Activated B cell treated with CpG ODN at 0.5 μM for 24 hours (primary cell): Measurements from ENCODE around the gene RABGAP1L. TPM values are rescaled to one million over a fixed set of nuclear protein-coding genes. Genes with fewer than 3 reads are reported as not detected.

Source experiments
- ATAC-seq: fragments of 200-7000 bp; cut with Tn5 transposase; one replicate; pipeline ENCODE4 v1.10.0; 2021; ENCODE audit warnings: low read depth, mild to moderate bottlenecking, moderate library complexity
- CTCF ChIA-PET: fragments of 350-600 bp; sonication (Branson Sonifier 250); formaldehyde crosslinking; loops from one replicate; lab custom pipeline; 2021; ENCODE audit warnings: antibody characterized with exemption; lab: Charles Lee
- POLR2A ChIA-PET: fragments of 350-600 bp; sonication (Branson Sonifier 250); formaldehyde crosslinking; loops from one replicate; lab custom pipeline; 2021; ENCODE audit warnings: antibody characterized with exemption; lab: Charles Lee
- DNase-seq: peaks from one replicate; pipeline ENCODE4 v3.0.0; 2022
- H3K27ac Mint-ChIP-seq: one replicate; pipeline ENCODE4 v1.8.0; 2020; ENCODE audit warnings: mixed read lengths
- H3K27me3 Mint-ChIP-seq: one replicate; pipeline ENCODE4 v1.8.0; 2021; ENCODE audit warnings: mixed read lengths
- H3K36me3 Mint-ChIP-seq: one replicate; pipeline ENCODE4 v1.8.0; 2021; ENCODE audit warnings: low read depth, mixed read lengths
- H3K4me1 Mint-ChIP-seq: one replicate; pipeline ENCODE4 v1.8.0; 2021; ENCODE audit warnings: mixed read lengths
- H3K4me3 Mint-ChIP-seq: one replicate; pipeline ENCODE4 v1.8.0; 2020; ENCODE audit warnings: mild to moderate bottlenecking, mixed read lengths
- H3K9me3 Mint-ChIP-seq: one replicate; pipeline ENCODE4 v1.8.0; 2020; ENCODE audit warnings: mixed read lengths
- intact Hi-C: fragments of 100-400 bp; cut with micrococcal nuclease; formaldehyde crosslinking; loops from one replicate; pipeline ENCODE4 v1.15.1; 2024
- total RNA-seq: library from RNA; stranded (reverse); gene quantifications from 2 replicates; pipeline ENCODE4 v1.2.3, GENCODE V29; 2022
- TF ChIP-seq, protein P1 (sequence below): fragments of 200-600 bp; IDR thresholded peaks from one replicate; pipeline ENCODE4 v1.8.0; 2022; ENCODE audit warnings: antibody characterized with exemption, mild to moderate bottlenecking

The RABGAP1L gene
- total RNA-seq, 1 donor from 2014 or later = 126 TPM

DNA sequence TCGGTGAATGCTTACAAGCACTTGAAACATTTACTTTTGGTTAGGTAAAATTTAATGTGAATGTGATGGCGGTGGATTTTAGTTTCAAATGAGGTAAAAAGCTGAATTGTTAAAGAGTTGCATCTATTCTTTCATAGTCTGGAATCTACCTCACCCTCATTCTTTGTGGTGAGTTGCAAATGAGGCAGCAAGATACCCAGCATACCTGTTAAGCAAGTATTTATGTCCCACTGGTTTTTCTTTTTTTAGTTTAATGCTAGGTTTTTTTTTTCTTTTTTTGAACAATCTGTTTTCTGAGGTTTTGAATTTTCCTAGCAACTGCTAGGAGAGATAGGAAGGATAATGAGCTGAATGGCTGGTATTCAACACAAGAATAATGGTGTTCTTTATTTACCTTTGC lies 712.6 kb downstream of the RABGAP1L start:
- CTCF ChIA-PET = no interaction called here
- H3K4me1 Mint-ChIP-seq = peaks cover 55% of the 10 kb centered on the region
- peaks cover 4% of the 10 kb centered on the region for H3K9me3 Mint-ChIP-seq

DNA sequence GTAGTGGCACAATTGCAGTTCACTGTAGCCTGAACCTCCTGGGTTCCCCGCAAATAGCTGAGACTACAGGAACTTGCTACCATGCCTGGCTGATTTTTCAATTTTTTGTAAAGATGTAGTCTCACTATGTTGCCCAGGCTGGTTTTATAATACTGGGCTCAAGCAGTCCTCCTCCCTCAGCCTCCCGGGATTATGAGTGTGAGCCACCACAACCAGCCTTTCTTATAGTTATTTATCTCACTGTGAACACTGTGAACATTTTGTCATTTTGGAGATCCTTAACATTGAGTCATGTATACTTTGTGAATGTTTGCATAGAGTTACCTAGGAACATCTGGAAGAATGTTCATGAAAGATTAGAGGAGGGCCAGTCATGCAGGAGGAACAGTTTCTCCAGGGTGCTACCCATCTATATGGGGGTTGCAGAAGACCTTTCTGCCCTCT lies 713.3 kb downstream of the RABGAP1L start:
- Mint-ChIP-seq H3K4me3 (peak overlapping the region; percentile 41), H3K4me1 (peaks cover 59% of the 10 kb centered on the region), H3K27me3 (no peaks in the 10 kb centered on the region), H3K36me3 (peaks cover 19% of the 10 kb centered on the region), H3K9me3 (peaks cover 4% of the 10 kb centered on the region), H3K27ac (peak overlapping the region; percentile 65)
- ChIA-PET POLR2A (interaction anchor here (0.6 to 1.2 kb wide), 3 partner anchors 82 to 739 kb away, joined by 3 to 6 read pairs (median 6); partner anchors contain the start of gene CACYBP), CTCF (no interaction called here)
- TF ChIP-seq, protein P1, sequence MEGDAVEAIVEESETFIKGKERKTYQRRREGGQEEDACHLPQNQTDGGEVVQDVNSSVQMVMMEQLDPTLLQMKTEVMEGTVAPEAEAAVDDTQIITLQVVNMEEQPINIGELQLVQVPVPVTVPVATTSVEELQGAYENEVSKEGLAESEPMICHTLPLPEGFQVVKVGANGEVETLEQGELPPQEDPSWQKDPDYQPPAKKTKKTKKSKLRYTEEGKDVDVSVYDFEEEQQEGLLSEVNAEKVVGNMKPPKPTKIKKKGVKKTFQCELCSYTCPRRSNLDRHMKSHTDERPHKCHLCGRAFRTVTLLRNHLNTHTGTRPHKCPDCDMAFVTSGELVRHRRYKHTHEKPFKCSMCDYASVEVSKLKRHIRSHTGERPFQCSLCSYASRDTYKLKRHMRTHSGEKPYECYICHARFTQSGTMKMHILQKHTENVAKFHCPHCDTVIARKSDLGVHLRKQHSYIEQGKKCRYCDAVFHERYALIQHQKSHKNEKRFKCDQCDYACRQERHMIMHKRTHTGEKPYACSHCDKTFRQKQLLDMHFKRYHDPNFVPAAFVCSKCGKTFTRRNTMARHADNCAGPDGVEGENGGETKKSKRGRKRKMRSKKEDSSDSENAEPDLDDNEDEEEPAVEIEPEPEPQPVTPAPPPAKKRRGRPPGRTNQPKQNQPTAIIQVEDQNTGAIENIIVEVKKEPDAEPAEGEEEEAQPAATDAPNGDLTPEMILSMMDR = no peak
- DNase-seq (no peak), ATAC-seq (peak; percentile 52)
- intact Hi-C loops = loop anchor here (5.0 kb wide), 5 partner anchors 55 to 125 kb away; partner anchors contain the start of gene CACYBP

More for the DNA sequence above, 712.6 kb downstream of the RABGAP1L start:
- POLR2A ChIA-PET = interaction anchor here (0.6 to 1.2 kb wide), 2 partner anchors 72 to 83 kb away, joined by 3 to 9 read pairs; no protein-coding TSS in a partner anchor
- ATAC-seq = no peak
- intact Hi-C loops = loop anchor here (5.0 kb wide), 5 partner anchors 55 to 125 kb away; partner anchors contain the start of gene CACYBP
- Mint-ChIP-seq H3K4me3 (peak overlapping the region; percentile 11), H3K27me3 (no peaks in the 10 kb centered on the region), H3K36me3 (peaks cover 14% of the 10 kb centered on the region), H3K27ac (peak overlapping the region; percentile 79)
- no peak for DNase-seq
- TF ChIP-seq, protein P1 = no peak

DNA sequence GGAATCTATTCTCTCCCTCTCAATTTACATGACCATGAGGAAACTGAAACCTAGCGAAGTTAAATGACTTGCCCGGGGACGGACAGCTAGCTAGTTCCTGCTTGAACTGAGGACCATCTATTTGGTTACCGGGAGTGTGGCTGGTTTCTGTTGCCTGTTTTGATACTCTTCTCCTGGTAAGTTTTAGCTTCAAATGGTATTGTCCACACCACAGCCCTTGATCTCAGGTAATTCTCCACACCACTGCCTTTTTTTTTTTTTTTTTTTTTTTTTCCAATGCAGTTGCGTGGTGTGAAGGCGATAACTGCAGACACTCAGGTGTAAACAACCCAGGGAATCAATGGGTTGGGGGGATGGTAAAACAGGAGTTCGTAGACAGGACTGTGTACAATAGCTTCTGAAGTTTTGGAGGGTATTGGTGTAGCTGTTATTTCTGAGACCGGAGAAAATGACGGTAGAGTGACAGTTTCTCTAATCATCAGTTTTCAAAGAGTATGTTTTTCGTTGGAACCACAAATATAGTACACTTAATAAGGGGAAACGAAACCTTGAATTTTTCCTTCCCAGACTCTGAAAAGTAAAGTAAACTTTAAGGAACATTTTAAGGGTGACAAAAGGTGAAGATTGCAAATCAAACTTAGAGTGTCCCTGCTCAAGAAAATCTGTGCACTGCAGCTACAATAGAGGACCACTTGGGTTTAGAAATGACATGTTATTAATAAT lies 715.2 kb downstream of the RABGAP1L start:
- Mint-ChIP-seq H3K9me3 (no peaks in the 10 kb centered on the region), H3K36me3 (peaks cover 12% of the 10 kb centered on the region), H3K27ac (peak overlapping the region; percentile 72), H3K27me3 (no peaks in the 10 kb centered on the region), H3K4me3 (peak overlapping the region; percentile 83), H3K4me1 (peaks cover 59% of the 10 kb centered on the region)
- TF ChIP-seq, protein P1 = no peak
- POLR2A ChIA-PET = interaction anchor here (0.6 to 2.5 kb wide), 5 partner anchors 18 to 149 kb away, joined by 3 to 16 read pairs (median 7); partner anchors contain the start of gene CACYBP
- ATAC-seq (peak; percentile 42), DNase-seq (no peak)
- CTCF ChIA-PET = interaction anchor here (1.1 to 1.3 kb wide), 2 partner anchors 75 to 124 kb away, joined by 3 to 4 read pairs; no protein-coding TSS in a partner anchor
- intact Hi-C loops = loop anchor here (5.0 kb wide), 6 partner anchors 57 to 123 kb away; partner anchors contain the start of gene CACYBP

DNA sequence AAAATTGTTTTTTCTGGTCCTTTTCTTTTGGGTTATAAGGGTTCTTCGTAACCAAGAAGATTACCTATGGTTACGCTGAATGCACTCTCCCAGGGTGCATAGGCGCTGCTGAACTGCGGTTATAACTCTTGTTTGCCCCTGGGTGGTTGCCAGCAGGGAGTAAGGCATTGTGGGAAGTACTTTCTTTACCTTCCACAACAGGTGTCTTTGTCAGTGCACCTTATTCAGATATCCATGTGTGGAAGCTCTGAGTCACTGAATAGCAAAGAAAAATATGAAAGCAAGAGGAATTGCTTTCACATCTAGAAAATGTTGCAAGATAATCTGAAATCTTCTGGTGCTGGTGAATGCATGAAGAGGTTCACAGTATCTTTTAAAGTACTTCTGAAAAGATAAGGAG lies 716.0 kb downstream of the RABGAP1L start:
- H3K4me1 Mint-ChIP-seq = peaks cover 52% of the 10 kb centered on the region
- H3K27me3 Mint-ChIP-seq = no peaks in the 10 kb centered on the region
- TF ChIP-seq, protein P1 = no peak
- no peak for DNase-seq
- H3K9me3 Mint-ChIP-seq = no peaks in the 10 kb centered on the region
- peak overlapping the region; percentile 72 for H3K27ac Mint-ChIP-seq
- POLR2A ChIA-PET = interaction anchor here (2.5 kb wide), 1 partner anchor 76 kb away, joined by 16 read pairs; no protein-coding TSS in a partner anchor
- no peak for ATAC-seq
- intact Hi-C loops = loop anchor here (5.0 kb wide), 1 partner anchor 77 kb away; no protein-coding TSS in a partner anchor
- H3K36me3 Mint-ChIP-seq = peaks cover 7% of the 10 kb centered on the region
- H3K4me3 Mint-ChIP-seq = peak overlapping the region; percentile 83
- CTCF ChIA-PET = interaction anchor here (1.1 kb wide), 1 partner anchor 76 kb away, joined by 4 read pairs; no protein-coding TSS in a partner anchor
